Endothelial cell of umbilical vein (primary cell): ENCODE measurements around the gene TRIM29. TPM values are rescaled to one million over a fixed set of nuclear protein-coding genes. Genes with fewer than 3 reads are reported as not detected.

Experiments
- BruUV-seq: library from RNA; stranded (reverse); fragments of 400-500 nt; replicated peaks from 2 replicates; lab custom pipeline; 2021; lab: Mats Ljungman, UMichigan
- CTCF ChIA-PET: fragments of 300-600, 350-600 bp; sonication (Branson Sonifier 250); formaldehyde crosslinking; loops from one replicate; lab custom pipeline; 2021; ENCODE audit warnings: antibody characterized with exemption, inconsistent platforms; lab: Charles Lee
- POLR2A ChIA-PET: fragments of 300-600, 350-600 bp; sonication (Branson Sonifier 250); formaldehyde crosslinking; loops from one replicate; lab custom pipeline; 2021; ENCODE audit warnings: antibody characterized with exemption, inconsistent platforms; lab: Charles Lee
- DNase-seq: peaks from one replicate; pipeline ENCODE4 v3.0.0-alpha.2; 2011; ENCODE audit warnings: low read depth, low spot score
- FAIRE-seq: peaks from 2 replicates; lab custom pipeline; 2011; peaks lifted over from hg19 to GRCh38; lab: Jason Lieb, UNC
- H2AFZ ChIP-seq: 2 replicates; pipeline ENCODE4 v1.6.0; 2012; ENCODE audit warnings: low read depth, low read length, control low read depth, inconsistent platforms
- H3K27ac ChIP-seq: 2 replicates; pipeline ENCODE4 v1.5.1; 2011; ENCODE audit warnings: low read depth, mild to moderate bottlenecking, control low read depth, low read length, moderate library complexity; ENCODE audit not compliant: insufficient read depth
- H3K27me3 ChIP-seq, 2 experiments: 2 replicates each; pipeline versions ENCODE4 v1.6.0 to v1.6.1; 2011; ENCODE audit warnings: low read length in 2 of 2, mixed read lengths in 1 of 2; ENCODE audit not compliant: control insufficient read depth in 2 of 2, insufficient read depth in 2 of 2
- H3K36me3 ChIP-seq, 2 experiments: 2 replicates in 1 of 2; 3 replicates in 1 of 2; pipeline ENCODE4 v1.5.1; 2011; ENCODE audit warnings: low read length in 2 of 2, mild to moderate bottlenecking in 1 of 2, moderate library complexity in 1 of 2; ENCODE audit not compliant: control insufficient read depth in 2 of 2, insufficient read depth in 2 of 2; ENCODE audit errors: extremely low read depth in 1 of 2
- H3K4me1 ChIP-seq: 3 replicates; pipeline ENCODE4 v1.5.1; 2011; ENCODE audit warnings: mild to moderate bottlenecking, low read length; ENCODE audit not compliant: control insufficient read depth, insufficient read depth; ENCODE audit errors: extremely low read depth
- H3K4me2 ChIP-seq: 2 replicates; pipeline ENCODE4 v1.6.1; 2011; ENCODE audit warnings: low read length, control low read depth, mixed read lengths; ENCODE audit not compliant: insufficient read depth
- H3K4me3 ChIP-seq, 3 experiments: fragments of 200-600 bp in 1 of 3; sonication (generic), shearing (Covaris generic) in 1 of 3; replicated peaks in 1 of 3; 2 replicates each; pipeline ENCODE4 v1.5.1; 2011 to 2016; ENCODE audit warnings: control low read depth in 3 of 3, low read length in 3 of 3, mild to moderate bottlenecking in 2 of 3, inconsistent platforms in 1 of 3, low read depth in 1 of 3, moderate library complexity in 1 of 3; ENCODE audit not compliant: insufficient read depth in 1 of 3
- H3K79me2 ChIP-seq: 2 replicates; pipeline ENCODE4 v1.6.0; 2012; ENCODE audit warnings: low read length, inconsistent platforms; ENCODE audit not compliant: control insufficient read depth, insufficient read depth
- H3K9ac ChIP-seq: replicated peaks from 2 replicates; pipeline ENCODE3; 2011; ENCODE audit warnings: low read length, control low read depth; ENCODE audit not compliant: insufficient read depth; ENCODE audit errors: extremely low read depth
- H3K9me1 ChIP-seq: replicated peaks from 3 replicates; pipeline ENCODE4 v1.6.0; 2011; ENCODE audit warnings: mild to moderate bottlenecking, low read length; ENCODE audit not compliant: control insufficient read depth, insufficient read depth; ENCODE audit errors: extremely low read depth
- H3K9me3 ChIP-seq: replicated peaks from 2 replicates; pipeline ENCODE4 v1.5.1; 2012; ENCODE audit warnings: low read length, inconsistent platforms; ENCODE audit not compliant: control insufficient read depth, insufficient read depth
- H4K20me1 ChIP-seq: replicated peaks from 2 replicates; pipeline ENCODE3; 2011; ENCODE audit warnings: mild to moderate bottlenecking, low read length; ENCODE audit not compliant: control insufficient read depth, insufficient read depth; ENCODE audit errors: extremely low read depth
- EZH2 ChIP-seq: IDR thresholded peaks from 2 replicates; pipeline ENCODE4 v1.6.1; 2012; ENCODE audit warnings: borderline replicate concordance, low read depth, mild to moderate bottlenecking, moderate library complexity, low read length, inconsistent platforms; ENCODE audit not compliant: severe bottlenecking
- FOS ChIP-seq: IDR thresholded peaks from 2 replicates; pipeline ENCODE4 v1.6.1; 2011; ENCODE audit warnings: mild to moderate bottlenecking, low read length, moderate library complexity, borderline replicate concordance; ENCODE audit not compliant: insufficient read depth
- GATA2 ChIP-seq: IDR thresholded peaks from 2 replicates; pipeline ENCODE4 v1.7.0; 2011; ENCODE audit warnings: low read depth, mild to moderate bottlenecking, moderate library complexity, mixed read lengths, low read length; ENCODE audit not compliant: insufficient read length, insufficient read depth
- JUN ChIP-seq: IDR thresholded peaks from 2 replicates; pipeline ENCODE4 v1.6.1; 2011; ENCODE audit warnings: borderline replicate concordance, low read depth; ENCODE audit not compliant: insufficient read length, insufficient read depth
- MAX ChIP-seq: IDR thresholded peaks from 2 replicates; pipeline ENCODE4 v1.6.1; 2011; ENCODE audit not compliant: insufficient read depth, insufficient read length
- POLR2A ChIP-seq: IDR thresholded peaks from 2 replicates; pipeline ENCODE4 v1.6.1; 2012; ENCODE audit warnings: low read depth, mild to moderate bottlenecking, control low read depth, low read length
- POLR2AphosphoS5 ChIP-seq: IDR thresholded peaks from 2 replicates; pipeline ENCODE4 v1.6.1; 2012; ENCODE audit warnings: low read depth, mild to moderate bottlenecking, control low read depth, low read length, moderate library complexity; ENCODE audit not compliant: insufficient read depth
- dilution Hi-C: fragments of 300-500 bp; cut with MboI; formaldehyde crosslinking; loops from one replicate; pipeline ENCODE4 v1.15.0; 2019; ENCODE audit warnings: low sequenced_read_pairs; ENCODE audit not compliant: extremely low pct_ligation_motif_present
- intact Hi-C: fragments of 100-400 bp; cut with micrococcal nuclease; formaldehyde crosslinking; loops from one replicate; pipeline ENCODE4 v1.10.0; 2022
- polyA plus RNA-seq, 4 experiments: library from polyadenylated mRNA; depleted of rRNA in 3 of 4; stranded (reverse) in 3 of 4; unstranded in 1 of 4; fragments of >200 nt; gene quantifications; 2 replicates each; pipeline versions ENCODE4 v1.2.1 to v1.2.3, GENCODE V29; 2011 to 2012; ENCODE audit warnings: missing spikeins in 1 of 4
- total RNA-seq: library from RNA; stranded (reverse); gene quantifications from 2 replicates; pipeline ENCODE4 v1.2.3, GENCODE V29; 2021
- TF ChIP-seq, protein P1 (sequence below), 2 donors: IDR thresholded peaks; 1 replicate in 1 of 2; 2 replicates in 1 of 2; pipeline ENCODE4 v1.5.1; 2011; ENCODE audit warnings: low read length in 2 of 2, mild to moderate bottlenecking in 2 of 2, moderate library complexity in 2 of 2, control low read depth in 1 of 2, inconsistent platforms in 1 of 2, low read depth in 1 of 2; ENCODE audit not compliant: insufficient read depth in 1 of 2; ENCODE audit errors: extremely low read depth in 1 of 2

TRIM29 gene
- total and polyA plus RNA-seq, 2 donors (not counting 3 experiments of a cell fraction or from before 2014, with no cell fraction given), result not detected

DNA sequence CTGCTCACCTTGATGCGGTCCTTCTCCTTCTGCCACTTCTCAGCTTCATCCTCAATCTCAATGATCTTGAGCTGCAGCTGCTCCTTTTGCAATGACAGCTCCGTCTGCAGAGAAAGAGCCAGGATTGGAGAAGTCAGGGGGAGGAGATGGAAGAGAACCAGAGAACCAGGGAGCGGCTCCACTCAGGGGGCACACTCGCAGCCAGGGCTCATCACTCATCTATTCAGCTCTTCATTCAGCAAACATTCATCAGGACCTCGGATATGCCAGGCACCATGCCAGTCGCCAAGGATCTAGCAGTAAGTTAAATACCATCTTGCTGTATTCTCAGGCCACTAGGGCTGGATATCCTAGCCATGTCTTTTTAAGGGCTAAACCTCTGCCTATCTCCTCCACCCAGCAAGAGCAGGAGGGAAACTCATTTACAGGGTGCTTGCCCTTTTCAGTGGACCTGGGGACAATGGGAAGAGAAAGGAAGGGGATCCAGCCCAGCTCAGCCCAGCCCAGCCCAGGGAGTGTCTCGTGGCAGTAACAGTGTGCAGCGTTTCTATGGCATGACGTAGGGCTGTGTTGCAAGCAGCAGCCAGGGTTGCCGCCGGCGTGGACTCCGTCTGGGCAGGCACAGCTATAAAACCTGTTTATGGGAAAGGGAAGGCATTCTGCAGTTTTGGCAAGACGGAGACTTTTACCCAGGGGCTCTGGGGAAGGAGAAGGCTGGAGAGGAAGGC is 9.4 kb downstream of the TRIM29 start:
- H3K4me3 ChIP-seq, result no peak overlapping the region
- H3K27ac ChIP-seq, result no peak overlapping the region
- H3K9me1 ChIP-seq, result no peaks in the 10 kb centered on the region
- BruUV-seq, result no TSS peak
- no peaks in the 10 kb centered on the region for H3K36me3 ChIP-seq
- intact Hi-C loops, result no loop called here
- DNase-seq (no peak), FAIRE-seq (no peak)
- ChIA-PET POLR2A (no interaction called here), CTCF (no interaction called here)
- no peaks in the 10 kb centered on the region for H3K27me3 ChIP-seq
- no peak overlapping the region for H3K9ac ChIP-seq
- no peak overlapping the region for H2AFZ ChIP-seq
- H3K4me2 ChIP-seq, result no peak overlapping the region
- TF ChIP-seq, protein P1, sequence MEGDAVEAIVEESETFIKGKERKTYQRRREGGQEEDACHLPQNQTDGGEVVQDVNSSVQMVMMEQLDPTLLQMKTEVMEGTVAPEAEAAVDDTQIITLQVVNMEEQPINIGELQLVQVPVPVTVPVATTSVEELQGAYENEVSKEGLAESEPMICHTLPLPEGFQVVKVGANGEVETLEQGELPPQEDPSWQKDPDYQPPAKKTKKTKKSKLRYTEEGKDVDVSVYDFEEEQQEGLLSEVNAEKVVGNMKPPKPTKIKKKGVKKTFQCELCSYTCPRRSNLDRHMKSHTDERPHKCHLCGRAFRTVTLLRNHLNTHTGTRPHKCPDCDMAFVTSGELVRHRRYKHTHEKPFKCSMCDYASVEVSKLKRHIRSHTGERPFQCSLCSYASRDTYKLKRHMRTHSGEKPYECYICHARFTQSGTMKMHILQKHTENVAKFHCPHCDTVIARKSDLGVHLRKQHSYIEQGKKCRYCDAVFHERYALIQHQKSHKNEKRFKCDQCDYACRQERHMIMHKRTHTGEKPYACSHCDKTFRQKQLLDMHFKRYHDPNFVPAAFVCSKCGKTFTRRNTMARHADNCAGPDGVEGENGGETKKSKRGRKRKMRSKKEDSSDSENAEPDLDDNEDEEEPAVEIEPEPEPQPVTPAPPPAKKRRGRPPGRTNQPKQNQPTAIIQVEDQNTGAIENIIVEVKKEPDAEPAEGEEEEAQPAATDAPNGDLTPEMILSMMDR (IDR thresholded peaks at IDR 0.05; ENCODE audit: extremely low read depth in 1 of 2, insufficient read depth in 1 of 2, low read depth in 1 of 2, low read length in 2 of 2), result no peak
- TF ChIP-seq EZH2 (no peak), MAX (no peak), FOS (no peak), GATA2 (no peak), JUN (no peak), POLR2A (no peak), POLR2AphosphoS5 (no peak)
- no peaks in the 10 kb centered on the region for H3K9me3 ChIP-seq
- H3K4me1 ChIP-seq, result no peaks in the 10 kb centered on the region
- H4K20me1 ChIP-seq, result no peaks in the 10 kb centered on the region
- no peaks in the 10 kb centered on the region for H3K79me2 ChIP-seq
- dilution Hi-C loops, result no loop called here
